HUES48 (cell line): ENCODE data around the gene SLC25A28.
"Not testable (repeated sequence)": the region's sequence is repeated elsewhere in the genome, so short reads cannot be mapped to it uniquely, and the experiment has no call there.

Experiments used
- H3K27ac ChIP-seq: one replicate; pipeline ENCODE4 v1.7.0; 2013; ENCODE audit warnings: low read depth, low read length, inconsistent platforms
- H3K27me3 ChIP-seq: 2 replicates; pipeline ENCODE4 v1.6.1; 2013; ENCODE audit warnings: mild to moderate bottlenecking, low read length; ENCODE audit not compliant: control insufficient read depth, insufficient read depth
- H3K36me3 ChIP-seq: 2 replicates; pipeline ENCODE4 v1.6.1; 2013; ENCODE audit warnings: low read length; ENCODE audit not compliant: control insufficient read depth, insufficient read depth
- H3K4me1 ChIP-seq: 2 replicates; pipeline ENCODE4 v1.6.1; 2013; ENCODE audit warnings: mild to moderate bottlenecking, low read length; ENCODE audit not compliant: control insufficient read depth, insufficient read depth
- H3K4me3 ChIP-seq: 2 replicates; pipeline ENCODE4 v1.5.1; 2013; ENCODE audit warnings: mild to moderate bottlenecking, low read depth, low read length
- H3K9ac ChIP-seq: 2 replicates; pipeline ENCODE4 v1.6.1; 2013; ENCODE audit warnings: mild to moderate bottlenecking, low read depth, low read length, moderate library complexity
- H3K9me3 ChIP-seq: 2 replicates; pipeline ENCODE4 v1.6.1; 2013; ENCODE audit warnings: low read length; ENCODE audit not compliant: control insufficient read depth, insufficient read depth

Gene SLC25A28

DNA sequence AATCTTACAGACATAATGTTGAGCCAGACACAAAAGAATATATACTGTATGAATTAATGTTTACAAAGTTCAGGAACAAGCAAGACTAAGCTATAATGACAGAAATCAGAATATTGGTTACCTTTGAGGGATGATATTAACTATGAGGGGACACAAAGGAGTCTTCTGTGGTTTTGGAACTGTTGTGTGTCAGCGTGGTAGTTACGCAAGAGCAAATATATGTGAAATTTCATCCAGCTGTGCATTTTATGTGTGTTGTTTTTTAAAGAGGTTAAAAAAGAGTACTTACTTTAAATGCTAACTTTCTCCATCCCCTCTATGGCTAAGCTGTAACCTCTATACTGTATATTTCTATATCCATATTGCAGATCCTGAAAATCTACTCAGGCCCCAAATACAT, 14.9 kb downstream of the SLC25A28 start:
- Histone ChIP-seq H3K36me3 (peaks cover under 1% of the 10 kb centered on the region; the same call in 1 of the 2 replicates), H3K4me1 (no peaks in the 10 kb centered on the region), H3K4me3 (no peak overlapping the region), H3K9me3 (no peaks in the 10 kb centered on the region), H3K27ac (no peak overlapping the region), H3K27me3 (no peaks in the 10 kb centered on the region), H3K9ac (no peak overlapping the region)

DNA sequence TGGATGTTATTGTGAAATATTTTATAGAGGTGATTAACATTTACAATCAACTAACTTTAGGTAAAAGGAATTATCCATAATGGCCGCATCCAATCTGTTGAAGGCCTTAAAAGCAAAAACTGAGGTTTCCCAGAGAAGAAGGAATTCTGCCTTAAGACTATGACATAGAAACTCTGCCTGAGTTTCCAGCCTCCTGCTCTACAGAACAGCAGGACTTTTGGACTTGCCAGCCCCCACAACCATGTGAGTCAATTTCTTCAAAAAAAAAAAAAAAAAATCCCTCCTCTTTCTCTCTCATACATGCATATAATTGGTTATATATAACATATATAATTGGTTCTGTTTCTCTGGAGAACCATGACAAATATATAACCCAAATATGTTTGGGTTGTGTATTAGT, 15.4 kb downstream of the SLC25A28 start:
- no peak overlapping the region for H3K4me3 ChIP-seq

DNA sequence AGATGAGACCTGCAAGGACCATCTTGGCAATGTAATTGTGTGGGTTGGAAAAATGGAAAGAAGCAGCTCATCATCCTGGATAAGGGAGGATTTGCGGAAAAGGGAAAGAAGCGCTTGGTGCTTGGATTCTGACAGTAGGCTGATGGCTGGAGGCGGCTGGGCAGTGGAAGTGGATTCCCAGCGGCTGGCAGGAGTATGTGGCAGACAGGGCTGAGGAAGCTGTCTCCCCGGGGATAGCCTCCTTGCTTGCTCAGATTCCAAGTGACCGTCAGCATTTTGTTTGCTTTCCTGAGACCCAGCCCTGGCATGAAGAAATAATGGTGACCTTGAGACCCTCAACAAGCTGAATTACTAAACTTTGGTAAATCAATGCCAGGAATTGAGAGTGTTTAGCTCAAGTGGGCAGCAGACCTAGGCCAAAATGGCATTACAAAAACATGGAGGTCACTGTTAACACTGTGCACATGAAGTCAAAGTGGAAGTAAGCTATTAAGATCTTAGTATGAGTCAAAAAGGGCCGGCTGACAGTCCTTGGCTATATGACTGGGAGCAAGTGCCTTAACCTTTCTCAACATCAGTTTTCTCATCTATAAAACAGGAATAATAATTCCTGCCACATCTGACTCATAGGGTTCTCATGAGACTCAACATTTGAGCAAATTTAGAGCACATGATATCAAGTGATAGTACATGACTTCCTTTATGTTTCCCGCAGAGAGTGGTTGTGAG, 21.3 kb downstream of the SLC25A28 start:
- no peak overlapping the region for H3K27ac ChIP-seq
- H3K4me3 ChIP-seq = no peak overlapping the region
- peaks cover 16% of the 10 kb centered on the region for H3K27me3 ChIP-seq
- H3K9ac ChIP-seq = no peak overlapping the region
- no peaks in the 10 kb centered on the region for H3K9me3 ChIP-seq
- H3K36me3 ChIP-seq = no peaks in the 10 kb centered on the region
- peaks cover 16% of the 10 kb centered on the region for H3K4me1 ChIP-seq

More for the DNA sequence above, 15.4 kb downstream of the SLC25A28 start:
- no peak overlapping the region for H3K9ac ChIP-seq
- no peaks in the 10 kb centered on the region for H3K9me3 ChIP-seq
- 0 out of 2 replicates have a peak, but pooled peaks cover 1% of the 10 kb centered on the region for H3K27me3 ChIP-seq
- no peak overlapping the region for H3K27ac ChIP-seq
- peaks cover 1% of the 10 kb centered on the region for H3K4me1 ChIP-seq
- no peaks in the 10 kb centered on the region for H3K36me3 ChIP-seq

DNA sequence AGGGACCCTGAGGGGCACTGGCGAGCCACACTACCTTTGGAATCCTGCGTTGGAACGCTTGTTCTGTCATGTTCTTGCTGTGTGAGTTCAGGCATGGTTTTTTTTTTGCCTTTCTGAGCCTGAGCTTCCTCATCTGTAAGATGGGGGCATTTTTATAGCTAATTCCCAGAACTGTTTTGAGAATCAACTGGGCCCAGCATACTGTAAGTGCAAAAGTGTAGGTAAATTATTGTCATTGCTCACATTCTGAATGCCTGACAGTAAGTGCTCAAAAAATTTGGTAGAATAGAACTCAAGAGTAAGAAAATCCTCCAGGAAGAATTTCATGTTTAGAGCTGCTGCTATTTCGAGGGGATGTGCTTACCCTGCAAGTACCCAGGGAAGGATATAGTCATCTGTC, 22.2 kb downstream of the SLC25A28 start:
- Histone ChIP-seq H3K27me3 (peaks cover 16% of the 10 kb centered on the region), H3K9me3 (no peaks in the 10 kb centered on the region), H3K9ac (no peak overlapping the region), H3K4me1 (peaks cover 16% of the 10 kb centered on the region), H3K36me3 (no peaks in the 10 kb centered on the region), H3K27ac (no peak overlapping the region), H3K4me3 (no peak overlapping the region)

DNA sequence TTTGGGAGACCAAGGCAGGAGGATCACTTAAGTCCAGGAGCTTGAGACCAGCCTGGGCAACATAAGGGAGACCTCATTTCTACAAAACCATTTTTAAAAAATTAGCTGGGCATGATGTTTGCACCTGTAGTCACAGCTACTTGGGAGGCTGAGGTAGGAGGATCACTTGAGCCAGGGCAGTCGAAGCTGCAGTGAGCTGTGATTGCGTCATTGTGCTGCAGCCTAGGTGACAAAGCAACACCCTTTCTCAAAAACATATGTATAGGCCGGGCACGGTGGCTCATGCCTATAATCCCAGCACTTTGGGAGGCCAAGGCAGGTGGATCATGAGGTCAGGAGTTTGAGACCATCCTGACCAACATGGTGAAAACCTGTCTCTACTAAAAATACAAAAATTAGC, 23.5 kb downstream of the SLC25A28 start:
- not testable (repeated sequence) for H3K27ac ChIP-seq, H3K36me3 ChIP-seq, H3K9ac ChIP-seq, H3K9me3 ChIP-seq, H3K4me3 ChIP-seq
- Histone ChIP-seq H3K4me1 (peaks cover 16% of the 10 kb centered on the region), H3K27me3 (peaks cover 16% of the 10 kb centered on the region)

DNA sequence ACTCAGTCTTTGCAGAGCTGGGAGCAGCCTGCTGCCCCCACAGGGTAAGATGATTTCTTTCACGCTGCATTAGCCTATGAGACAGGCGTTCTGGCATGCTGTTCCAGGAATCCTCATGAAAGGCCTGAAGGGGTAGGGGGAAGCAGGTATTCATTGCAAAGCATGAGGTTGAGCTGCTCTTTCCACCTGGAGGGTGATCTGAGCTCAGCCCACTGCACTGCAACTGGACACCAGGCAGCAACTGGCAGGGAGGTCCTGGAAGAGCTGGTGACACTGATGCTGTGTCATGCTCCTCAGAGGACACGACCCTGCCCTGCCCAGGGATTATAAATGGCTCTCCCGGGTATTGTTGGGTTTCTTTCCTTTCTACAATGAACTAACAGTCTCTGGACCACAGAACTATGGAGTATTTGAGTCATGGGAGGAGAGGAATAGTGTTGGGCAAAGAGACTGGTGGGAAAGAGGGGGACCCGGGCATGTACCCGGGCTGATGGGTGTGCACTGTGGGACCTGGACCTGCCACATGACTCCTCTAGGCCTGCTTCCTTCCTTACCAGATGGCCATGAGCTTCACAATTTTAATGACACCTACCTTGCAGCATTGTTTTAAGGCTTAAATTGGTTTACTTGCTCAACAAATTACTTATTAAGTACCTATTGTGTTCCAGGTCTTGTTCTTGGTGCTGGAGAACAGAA, 24.3 kb downstream of the SLC25A28 start:
- Histone ChIP-seq H3K36me3 (no peaks in the 10 kb centered on the region), H3K4me1 (peaks cover 16% of the 10 kb centered on the region), H3K27ac (peak overlapping the region; percentile 29), H3K9me3 (no peaks in the 10 kb centered on the region), H3K4me3 (no peak overlapping the region), H3K27me3 (peaks cover 16% of the 10 kb centered on the region), H3K9ac (no peak overlapping the region)

DNA sequence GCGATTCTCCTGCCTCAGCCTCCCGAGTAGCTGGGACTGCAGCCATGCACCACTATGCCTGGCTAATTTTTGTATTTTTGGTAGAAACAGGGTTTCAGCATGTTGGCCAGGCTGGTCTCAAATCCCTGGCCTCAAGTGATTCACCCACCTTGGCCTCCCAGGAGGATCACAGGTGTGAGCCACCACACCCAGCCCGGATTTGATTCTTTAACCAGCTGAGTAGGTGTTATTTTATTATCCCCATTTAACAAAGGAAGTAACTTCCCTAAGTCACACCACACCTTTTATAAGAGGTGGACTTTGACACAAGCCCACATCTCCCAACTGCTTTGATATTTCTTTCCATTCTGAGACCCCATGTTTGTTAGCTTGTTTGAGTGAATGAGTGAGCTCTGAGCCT, 25.0 kb downstream of the SLC25A28 start:
- Histone ChIP-seq H3K27me3 (peaks cover 16% of the 10 kb centered on the region), H3K4me3 (no peak overlapping the region), H3K9ac (no peak overlapping the region), H3K27ac (no peak overlapping the region), H3K4me1 (peaks cover 16% of the 10 kb centered on the region), H3K36me3 (no peaks in the 10 kb centered on the region), H3K9me3 (no peaks in the 10 kb centered on the region)

DNA sequence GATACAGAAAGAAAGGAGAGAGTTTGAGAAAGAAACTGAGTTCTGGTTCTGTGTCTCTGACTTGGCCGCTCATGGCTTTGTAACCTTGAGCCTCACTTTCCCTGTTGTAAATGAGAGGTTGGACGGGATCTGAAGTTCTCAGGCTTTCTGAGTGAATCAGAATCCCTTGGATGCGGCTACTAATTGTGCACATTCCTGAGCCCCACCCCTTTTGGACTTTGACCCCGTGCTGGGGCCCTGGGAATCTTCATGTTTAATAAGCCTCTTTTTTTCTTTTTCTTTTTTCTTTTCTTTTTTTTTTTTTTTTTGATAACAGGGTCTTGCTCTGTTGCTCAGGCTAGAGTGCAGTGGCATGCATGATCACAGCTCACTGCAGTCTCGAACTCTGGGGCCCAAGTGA, 26.9 kb downstream of the SLC25A28 start:
- Histone ChIP-seq H3K27me3 (peaks cover under 1% of the 10 kb centered on the region; the same call in 1 of the 2 replicates), H3K36me3 (no peaks in the 10 kb centered on the region), H3K4me1 (peaks cover 11% of the 10 kb centered on the region), H3K9me3 (no peaks in the 10 kb centered on the region), H3K9ac (no peak overlapping the region), H3K27ac (no peak overlapping the region), H3K4me3 (no peak overlapping the region)

DNA sequence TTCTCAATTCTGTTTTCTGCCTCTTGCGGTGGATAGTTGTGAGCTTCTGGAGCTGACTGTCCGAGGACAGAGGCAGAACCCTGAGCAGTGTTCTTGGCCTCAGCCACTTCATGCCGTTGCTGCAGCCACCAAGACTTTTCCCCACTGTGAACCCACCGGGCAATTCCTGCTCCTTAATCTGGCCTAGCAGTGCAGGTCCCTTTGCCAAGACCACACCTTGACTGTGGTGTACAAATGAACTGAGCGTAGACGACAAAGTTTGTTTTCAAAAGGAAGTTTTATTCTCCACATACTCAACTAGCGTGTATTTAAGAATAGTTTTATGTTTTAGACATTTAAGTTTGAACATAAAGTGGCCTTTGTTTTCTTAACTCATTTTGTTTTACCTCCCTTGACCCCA, 29.4 kb downstream of the SLC25A28 start:
- Histone ChIP-seq H3K9me3 (no peaks in the 10 kb centered on the region), H3K4me1 (peaks cover 11% of the 10 kb centered on the region; the same call in 1 of the 2 replicates), H3K27ac (no peak overlapping the region), H3K36me3 (no peaks in the 10 kb centered on the region), H3K4me3 (no peak overlapping the region), H3K9ac (no peak overlapping the region), H3K27me3 (no peaks in the 10 kb centered on the region)

DNA sequence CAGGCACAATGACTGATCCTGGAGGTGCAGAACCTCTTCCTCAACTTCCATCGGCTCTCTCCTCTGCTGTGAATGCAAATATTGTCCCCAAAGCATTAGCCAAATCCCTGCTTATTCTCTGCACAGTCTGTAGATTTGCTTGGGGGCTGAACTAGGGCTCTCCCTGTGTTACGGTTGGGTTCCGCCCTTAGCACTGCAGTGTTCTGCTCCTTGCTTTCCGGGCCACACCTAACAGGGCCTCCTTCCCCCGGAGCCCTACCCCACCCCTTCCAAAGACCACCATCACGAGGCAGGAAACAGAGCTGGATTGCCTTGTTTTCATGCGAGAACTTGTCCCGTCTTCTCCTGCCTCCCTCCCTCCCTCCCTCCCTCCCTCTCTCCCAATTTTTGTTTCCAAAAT, 36.6 kb downstream of the SLC25A28 start:
- Histone ChIP-seq H3K27ac (no peak overlapping the region), H3K36me3 (no peaks in the 10 kb centered on the region), H3K4me3 (no peak overlapping the region), H3K27me3 (no peaks in the 10 kb centered on the region), H3K9me3 (no peaks in the 10 kb centered on the region), H3K9ac (no peak overlapping the region), H3K4me1 (0 out of 2 replicates have a peak, but pooled peaks cover 5% of the 10 kb centered on the region)

DNA sequence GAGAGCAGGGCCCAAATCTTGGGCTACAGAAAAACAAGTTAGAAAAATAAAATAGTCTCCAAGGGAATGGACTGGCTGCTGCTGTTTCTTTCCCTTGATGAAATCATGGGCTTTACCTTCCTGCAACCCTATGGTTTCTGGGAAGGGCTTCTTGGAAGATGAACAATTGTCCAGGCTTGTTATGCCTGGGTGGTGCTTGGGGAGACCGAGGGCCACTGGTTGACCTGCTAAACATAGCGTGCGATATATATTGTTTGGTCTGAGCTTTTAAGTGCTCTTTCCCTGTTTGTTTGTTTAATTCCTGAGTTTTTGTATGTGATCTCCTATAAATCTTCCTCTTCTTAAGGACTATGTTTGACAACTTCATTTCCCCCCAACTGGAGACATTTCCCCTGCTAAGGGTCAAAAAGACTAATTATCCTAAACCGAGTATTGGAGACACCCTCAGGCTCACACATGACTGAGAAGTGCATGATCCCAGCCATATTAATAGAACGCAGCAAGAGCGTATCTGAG, 37.9 kb downstream of the SLC25A28 start:
- no peaks in the 10 kb centered on the region for H3K27me3 ChIP-seq
- no peaks in the 10 kb centered on the region for H3K9me3 ChIP-seq
- no peak overlapping the region for H3K9ac ChIP-seq
- no peaks in the 10 kb centered on the region for H3K36me3 ChIP-seq
- no peak overlapping the region for H3K4me3 ChIP-seq
- no peaks in the 10 kb centered on the region for H3K4me1 ChIP-seq
- no peak overlapping the region for H3K27ac ChIP-seq
